Stimulated activated CD4-positive, alpha-beta T cell treated with anti-CD3 and anti-CD28 coated beads, Interleukin-12 subunit alpha, Interleukin-12 subunit beta, amount 100 ng/mL, for 48 hours (primary cell): Measurements from ENCODE around the gene TMEM138.
"Not testable (repeated sequence)": the region's sequence is repeated elsewhere in the genome, so short reads cannot be mapped to it uniquely, and the experiment has no call there.

Experiments used
- DNase-seq, 3 donors: peaks; one replicate each; pipeline ENCODE4 v3.0.0-alpha.2; 2020; ENCODE audit warnings: low read depth in 2 of 3, low spot score in 1 of 3

The TMEM138 gene

DNA sequence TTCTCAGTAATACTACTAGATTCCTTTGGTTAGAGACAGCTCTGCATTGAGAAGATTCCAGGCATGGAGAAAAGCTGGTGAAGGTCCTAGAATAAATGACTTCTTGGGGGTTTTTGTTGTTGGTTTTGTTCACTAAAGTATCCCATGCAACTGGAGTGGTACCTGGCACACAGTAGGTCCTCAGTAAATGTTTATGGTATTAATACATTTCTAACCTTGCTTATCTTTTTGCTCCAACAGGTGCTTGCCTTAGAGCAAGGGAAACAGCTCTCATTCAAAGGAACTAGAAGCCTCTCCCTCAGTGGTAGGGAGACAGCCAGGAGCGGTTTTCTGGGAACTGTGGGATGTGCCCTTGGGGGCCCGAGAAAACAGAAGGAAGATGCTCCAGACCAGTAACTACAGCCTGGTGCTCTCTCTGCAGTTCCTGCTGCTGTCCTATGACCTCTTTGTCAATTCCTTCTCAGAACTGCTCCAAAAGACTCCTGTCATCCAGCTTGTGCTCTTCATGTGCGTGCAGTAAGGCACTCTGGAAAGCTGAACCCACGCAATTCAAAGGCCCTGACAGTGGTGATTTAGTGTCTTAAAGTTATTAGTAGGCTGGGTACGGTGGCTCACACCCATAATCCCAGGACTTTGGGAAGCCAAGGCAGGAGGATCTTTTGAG, 2.0 kb downstream of the TMEM138 start:
- no peak for DNase-seq

DNA sequence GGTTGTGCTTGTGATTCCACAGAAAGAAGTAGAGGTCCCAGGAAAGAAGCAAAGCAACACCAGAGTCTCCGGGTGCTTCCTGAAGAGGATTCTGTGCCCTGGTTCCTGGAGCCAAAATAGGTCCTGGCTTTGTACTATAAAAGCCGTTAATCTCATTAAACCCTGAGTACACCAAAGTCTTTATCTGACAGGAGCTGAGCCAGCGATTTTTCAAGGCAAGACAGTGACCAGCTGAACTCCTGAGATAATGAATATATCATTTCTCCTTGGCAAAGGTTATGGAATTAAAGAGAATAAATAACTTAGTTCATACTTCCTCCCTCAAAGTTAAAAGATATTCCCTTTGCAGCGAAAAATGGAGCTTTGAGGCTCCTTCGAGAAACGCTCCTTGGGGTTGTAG, 5.2 kb downstream of the TMEM138 start:
- DNase-seq, result no peak

DNA sequence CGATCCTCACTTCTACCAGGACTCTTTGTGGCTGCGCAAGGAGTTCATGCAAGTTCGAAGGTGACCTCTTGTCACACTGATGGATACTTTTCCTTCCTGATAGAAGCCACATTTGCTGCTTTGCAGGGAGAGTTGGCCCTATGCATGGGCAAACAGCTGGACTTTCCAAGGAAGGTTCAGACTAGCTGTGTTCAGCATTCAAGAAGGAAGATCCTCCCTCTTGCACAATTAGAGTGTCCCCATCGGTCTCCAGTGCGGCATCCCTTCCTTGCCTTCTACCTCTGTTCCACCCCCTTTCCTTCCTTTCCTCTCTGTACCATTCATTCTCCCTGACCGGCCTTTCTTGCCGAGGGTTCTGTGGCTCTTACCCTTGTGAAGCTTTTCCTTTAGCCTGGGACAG, 6.5 kb downstream of the TMEM138 start:
- DNase-seq, result no peak

DNA sequence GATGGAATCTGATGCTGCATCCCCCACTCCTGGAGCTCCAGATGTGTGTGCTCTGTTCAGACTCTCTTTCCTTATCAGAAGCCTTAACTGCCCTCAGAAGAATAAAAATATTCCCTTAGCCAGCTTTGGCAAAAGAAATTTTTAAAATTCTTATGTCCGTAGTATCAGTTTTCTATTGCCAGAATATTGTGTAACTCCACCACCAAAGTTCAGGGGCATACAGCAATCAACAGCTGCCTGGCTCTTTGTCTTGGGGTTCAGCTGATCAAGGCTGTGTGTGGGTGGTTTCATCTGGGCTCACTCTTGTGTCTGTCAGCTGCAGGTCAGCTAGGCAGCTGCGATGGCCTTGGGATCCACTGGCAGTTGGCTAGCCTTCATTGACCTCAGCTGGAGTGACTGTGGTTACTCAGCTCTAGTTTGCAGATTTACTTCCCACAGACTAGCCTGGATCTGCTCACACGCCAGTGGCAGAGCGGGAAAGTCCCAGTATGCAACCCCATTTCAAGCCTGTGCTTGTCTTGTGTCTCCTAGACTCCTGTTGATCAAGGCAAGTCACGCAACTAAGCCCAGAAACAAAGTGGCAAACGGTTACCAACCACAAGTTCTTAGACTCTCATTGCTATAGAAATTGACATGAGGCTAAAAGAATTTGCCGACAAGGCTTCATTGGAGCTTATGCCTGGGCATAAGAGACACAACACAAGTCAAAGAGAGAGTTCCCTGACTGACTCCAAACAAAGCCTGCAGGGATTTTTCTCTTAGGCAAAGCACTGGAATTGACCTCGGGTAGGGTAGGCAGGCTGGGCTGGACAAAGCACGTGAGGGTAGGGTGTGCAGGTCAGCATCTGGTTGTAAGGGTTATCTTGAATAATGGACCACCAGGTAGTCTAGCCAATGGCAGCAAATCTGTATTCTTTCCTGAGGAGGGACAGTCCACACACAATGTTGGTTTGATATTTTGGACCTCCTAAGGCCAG, 7.5 kb downstream of the TMEM138 start:
- no peak for DNase-seq

DNA sequence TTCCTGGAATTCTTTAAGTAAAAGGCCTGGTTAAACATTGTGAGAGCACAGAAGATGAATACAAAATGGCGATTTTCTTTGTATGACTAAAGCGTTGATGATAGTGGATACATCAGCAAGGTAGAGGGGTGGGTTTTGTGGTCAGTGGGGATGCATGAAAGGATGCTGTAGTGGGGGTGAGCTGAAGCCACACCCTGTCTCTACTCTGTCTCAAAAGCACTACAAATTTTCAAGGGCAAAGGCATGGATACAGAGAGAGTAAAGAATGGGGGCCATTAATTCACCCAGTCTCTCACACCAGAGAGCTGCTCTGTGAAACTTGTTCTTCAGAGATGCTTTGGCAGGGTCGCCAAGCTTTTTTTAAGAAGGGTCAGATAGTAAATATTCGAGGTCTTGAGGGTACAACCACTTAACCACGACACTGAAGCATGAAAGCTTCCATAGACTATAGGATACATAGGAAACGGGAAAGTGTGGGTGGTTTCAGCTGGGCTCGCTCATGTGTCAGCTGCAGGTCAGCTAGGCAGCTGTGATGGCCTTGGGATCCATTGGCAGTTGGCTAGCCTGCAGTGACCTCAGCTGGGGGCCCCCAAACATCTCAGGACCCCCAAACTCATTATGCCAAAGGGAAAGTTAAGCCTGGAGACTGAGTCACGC, 8.3 kb downstream of the TMEM138 start:
- no peak for DNase-seq

DNA sequence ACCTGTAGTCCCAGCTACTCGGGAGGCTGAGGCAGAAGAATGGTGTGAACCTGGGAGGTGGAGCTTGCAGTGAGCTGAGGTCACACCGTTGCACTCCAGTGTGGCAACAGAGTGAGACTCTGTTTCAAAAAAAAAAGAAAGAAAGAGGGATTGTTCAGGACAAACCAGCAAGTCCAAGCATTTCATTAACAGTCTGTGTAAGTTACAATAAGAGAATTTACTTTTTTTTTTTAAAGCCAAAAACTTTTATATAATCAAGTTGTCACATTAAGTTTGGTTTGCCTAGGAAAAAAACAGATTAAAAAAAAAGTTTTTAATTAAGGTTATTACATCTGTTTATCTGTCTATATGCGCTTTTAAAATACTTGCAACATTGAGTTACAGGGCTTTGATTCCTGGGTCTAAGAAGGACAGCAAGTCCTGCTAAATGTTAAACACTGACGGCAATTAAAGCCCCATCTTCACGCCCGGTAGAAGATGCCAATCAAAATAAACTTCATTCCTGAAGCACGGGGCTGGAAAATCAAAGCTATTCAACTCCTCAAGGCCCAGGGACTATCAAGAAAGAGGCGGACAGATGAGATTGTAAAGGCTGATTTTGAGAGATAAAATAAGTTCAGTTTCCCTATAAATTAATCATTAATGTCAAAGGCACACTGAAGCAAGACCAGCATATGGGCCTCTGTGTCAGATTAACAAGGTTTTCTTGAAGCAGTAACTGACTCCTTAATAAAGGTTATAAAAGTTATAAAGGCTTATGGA, 10.7 kb downstream of the TMEM138 start:
- DNase-seq, result no peak

DNA sequence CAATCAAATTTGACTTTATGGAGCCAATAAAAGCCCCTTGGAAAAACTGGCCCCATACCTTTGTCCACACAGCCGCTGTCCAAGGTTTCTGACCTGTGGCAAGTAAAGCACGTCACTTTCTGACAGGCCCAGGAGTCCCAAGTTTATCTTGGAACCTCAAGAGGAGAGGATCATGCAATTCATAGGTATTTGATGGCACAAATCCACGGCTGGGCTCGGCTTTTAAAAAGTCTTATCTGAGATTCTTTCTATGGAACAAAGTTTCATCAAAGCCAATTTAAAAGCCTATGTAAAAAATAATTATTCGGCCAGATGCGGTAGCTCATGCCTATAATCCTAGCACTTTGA, 13.6 kb downstream of the TMEM138 start:
- DNase-seq, result no peak

DNA sequence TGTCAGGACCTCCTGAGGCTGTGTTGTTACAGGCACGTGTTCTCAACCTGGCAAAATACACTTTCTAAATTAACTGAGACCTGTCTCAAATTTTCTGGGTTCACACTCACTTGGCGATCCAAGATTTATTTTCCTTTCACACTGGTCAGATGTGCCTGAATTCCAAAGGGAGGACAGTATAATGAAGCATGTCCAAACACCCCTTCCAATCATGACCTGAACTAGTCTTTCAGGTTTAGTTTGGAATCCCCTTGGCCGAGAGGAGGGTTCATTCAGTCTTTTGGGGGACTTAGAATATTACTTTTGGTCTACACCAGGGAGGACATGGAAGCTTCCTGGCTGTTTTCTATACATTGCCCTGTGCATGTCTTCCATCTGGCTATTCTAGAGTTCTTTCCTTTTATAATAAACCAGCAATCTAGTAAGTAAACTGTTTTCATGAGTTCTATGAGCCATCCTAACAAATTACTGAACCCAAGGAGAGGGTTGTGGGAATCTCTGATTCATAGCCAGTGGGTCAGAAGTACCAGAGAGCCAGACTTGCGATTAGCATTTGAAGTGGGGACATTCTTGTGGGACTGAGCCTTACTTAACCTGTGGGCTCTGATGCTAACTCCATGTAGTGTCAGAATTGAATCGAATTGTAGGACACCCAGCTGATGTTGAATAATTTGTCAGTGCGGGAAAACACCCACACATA, 15.4 kb downstream of the TMEM138 start:
- DNase-seq, result no peak

DNA sequence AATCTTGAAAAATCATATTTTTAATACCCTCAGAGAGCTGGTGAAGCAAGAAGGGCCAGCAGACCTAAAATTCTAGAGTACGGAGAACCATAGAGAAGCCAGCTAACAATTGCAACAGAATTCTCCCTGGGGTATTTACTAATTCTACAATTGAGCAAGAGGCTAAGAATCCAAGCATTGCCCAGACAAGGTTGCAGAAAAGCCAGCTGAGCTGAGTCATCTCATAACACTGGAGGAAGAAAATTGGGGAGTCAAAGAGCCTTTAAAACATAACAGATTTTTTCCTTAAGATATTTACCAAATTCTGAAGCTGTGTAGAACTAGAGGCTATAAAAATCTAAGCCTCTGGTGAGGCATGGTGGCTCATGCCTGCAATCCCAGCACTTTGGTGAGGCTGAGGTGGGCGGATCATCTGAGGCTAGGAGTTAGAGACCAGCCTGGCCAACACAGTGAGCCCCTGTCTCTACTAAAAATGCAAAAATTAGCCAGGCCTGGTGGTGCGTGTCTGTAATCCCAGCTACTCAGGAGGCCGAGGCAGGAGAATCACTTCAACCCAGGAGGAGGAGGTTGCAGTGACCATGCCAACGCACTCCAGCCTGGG, 16.6 kb downstream of the TMEM138 start:
- DNase-seq, result no peak

DNA sequence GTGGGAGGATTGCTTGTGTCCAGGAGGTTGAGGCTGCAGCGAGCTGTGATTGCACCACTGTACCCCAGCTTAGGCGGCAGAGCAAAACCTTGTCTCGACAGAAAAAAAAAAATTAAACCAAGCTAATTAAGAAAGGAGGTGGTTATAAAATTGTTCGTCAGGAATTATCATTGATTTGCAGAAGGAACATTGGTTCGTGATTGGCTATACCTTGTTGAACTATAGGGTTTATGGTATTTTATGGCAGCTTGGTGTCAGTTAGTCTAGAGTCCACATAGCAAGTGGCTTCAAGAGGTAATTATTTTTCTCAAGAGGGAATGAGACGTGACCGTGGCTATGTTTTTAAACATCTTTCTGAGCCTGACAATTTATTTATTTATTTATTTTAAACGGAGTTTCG, 18.7 kb downstream of the TMEM138 start:
- DNase-seq, result no peak

DNA sequence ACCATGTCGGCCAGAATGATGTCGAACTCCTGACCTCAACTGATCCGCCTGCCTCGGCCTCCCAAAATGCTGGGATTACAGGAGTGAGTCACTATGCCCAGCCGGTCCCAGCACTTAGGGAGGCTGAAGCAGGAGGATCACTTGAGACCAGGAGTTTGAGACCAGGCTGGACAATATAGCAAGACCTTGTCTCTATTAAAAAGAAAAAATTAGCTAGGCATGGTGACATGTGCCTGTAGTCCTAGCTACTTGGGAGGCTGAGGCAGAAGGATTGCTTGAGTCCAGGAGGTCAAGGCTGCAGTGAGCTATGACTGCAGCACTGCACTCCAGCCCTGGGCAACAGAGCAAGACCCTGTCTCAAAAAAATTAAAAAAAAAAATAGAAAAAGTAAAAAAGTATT, 21.7 kb downstream of the TMEM138 start:
- DNase-seq, result not testable (repeated sequence)

DNA sequence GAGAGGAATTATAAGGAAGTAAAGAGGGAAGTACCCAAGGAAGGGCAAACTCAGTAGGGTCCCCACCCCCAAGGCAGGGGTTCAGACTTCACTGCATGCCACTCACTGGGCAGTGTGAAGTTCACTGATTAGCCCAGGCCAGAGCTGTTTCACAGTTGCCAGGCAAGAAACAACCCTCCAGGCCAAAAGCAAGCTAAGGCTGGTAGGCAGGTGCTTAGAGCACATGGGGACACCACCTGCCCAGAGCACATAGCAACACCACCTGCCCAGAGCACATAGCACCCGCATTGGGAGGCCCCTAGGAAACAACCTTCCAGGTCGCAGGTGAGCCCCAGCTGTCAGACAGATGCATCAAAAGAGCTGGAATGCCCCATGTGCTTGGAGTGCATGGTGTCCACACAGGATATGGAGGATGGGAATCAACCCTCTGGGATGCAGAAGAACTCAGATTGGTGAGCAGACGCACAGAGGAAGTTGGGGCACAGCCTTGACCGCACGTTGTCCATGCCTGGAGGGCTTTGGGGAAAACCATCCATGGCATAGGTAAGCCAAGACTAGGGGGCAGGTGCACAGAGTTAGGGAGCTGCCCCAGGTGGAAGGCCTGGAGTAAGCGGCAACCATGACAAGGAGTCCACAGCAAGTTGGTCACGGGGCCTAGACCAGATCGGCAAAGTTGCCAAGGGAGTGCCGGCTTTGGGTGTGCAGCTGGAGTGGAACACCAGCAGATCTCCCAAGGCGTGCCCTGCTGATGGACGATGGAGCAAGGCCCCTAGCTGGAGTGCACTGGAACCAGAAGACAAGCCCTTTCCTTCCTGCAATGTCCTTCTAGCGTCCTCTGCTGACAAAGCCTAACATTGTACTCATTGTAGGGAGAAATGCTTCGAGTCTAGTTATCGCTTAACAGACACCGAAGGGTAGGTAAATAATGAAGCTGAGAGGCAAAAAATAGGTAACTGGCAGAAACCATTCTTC, 22.4 kb downstream of the TMEM138 start:
- DNase-seq, result no peak

DNA sequence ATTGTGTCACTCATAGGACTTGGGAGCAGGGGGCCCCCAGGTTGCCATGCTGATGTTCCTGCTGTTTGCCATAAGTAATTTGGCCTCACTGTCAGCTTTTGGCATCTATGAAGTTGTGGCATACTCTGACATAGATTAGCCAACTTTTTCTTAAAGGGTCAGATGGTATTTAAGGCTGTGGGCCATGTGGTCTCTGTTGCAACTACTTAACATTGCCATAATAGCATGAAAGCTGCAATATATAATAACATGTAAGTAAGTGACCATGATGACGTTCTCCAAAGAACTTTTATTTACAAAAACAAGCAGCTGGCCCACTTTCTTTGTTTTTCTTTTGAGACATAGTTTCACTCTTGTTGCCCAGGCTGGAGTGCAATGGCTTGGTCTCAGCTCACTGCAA, 28.0 kb downstream of the TMEM138 start:
- DNase-seq, result no peak

DNA sequence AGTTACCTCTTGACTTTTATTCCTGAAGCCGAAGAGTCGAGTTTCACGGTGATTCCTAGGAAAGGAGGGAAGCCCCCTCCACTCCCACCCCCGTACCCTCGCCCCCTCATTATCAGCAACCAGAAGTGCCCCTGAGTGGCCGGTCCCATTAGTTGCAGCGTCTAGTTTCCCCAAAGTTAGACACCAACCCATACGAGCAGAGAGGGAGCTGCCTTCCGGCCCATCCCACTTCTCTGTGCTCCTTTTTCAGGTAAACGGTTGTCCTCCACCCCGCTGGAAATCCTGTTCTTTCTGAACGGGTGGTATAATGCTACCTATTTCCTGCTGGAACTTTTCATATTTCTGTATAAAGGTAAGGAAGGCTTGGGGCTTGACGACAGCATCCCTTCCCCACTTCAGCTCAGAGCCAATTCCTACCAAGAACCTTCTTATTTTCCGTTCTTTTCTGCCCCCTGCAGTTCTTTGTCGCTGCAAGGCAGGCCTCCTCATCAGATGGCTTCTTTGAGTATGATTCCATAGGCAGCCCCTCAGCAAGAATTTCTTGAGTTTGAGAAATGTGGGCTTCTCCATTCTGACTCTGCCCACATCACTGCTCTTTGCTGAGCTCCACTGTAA, 30.9 kb downstream of the TMEM138 start:
- DNase-seq, result no peak

DNA sequence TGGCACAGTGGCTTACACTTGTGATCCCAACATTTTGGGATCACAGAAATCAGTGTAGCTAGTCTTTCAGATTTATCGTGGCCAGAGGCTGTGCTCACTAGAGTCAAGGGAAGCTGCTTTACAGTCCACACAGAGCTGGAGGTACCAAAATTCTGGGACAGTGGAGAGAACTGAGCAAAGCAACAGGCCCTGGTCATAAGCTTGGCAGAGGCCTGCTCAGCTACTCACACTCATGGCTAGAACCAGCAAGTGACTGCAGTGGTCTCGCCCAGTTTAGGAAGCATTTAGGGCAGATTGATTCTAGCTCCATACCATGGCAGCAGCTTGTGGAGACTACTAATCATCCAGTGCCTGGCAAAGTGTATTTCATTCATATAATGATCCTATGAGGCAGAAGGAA, 39.0 kb downstream of the TMEM138 start:
- no peak for DNase-seq

DNA sequence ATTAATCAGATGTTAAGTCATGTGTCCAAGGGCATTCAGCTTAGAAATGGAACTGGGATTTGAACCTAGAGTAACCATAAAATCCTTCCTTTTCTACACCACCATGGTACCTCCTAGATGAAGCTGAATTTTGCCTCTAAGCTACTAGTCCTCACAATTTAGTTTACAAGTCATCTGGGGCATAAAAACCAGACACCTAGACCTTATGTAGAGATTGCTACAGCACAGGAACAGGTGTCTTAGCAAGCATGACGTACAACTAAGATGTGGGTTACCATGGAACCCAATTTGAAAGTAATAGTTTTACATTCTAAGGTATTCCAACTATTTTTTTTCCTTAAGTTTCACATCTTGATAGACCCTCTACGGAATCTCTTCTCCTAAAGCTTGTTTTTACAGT, 39.4 kb downstream of the TMEM138 start:
- DNase-seq, result no peak

DNA sequence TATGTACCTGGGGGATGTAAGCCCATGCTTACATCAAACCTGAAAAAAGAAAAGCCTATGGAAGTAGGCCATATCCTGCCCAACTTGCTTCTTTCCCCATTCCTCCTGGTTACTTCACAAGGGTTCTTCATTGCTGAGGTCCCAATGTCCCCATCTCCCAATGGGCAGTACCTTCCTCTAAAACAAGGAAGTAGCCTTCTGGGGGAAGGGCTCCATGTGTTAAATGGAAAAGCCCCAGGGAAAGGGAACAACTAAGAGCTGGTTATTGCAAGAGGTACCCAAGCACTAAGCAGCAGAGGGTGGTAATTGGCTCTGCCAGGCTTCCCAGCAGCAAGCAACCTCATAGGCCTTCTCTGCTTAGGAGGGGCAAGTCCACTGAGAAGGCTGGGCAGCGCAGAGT, 41.5 kb downstream of the TMEM138 start:
- DNase-seq, result no peak

DNA sequence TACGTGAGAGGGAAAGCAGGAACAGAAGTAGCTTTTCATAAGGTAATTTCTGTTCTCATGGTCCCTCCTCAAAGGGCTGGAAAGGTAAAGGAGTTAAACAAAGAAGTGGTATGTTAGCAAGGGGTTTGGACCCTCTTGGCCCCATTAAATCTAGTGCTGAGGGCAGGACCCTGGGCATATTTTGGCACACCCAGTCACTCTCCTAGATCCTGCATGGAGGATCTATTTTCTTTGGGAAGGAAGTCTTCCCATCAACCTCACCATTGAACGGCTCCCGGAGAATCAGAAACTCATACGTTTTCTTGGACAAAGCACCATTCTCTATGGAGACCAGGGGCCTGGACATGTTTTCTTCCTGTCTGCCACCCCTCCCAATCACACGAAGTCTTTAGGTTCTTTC, 41.9 kb downstream of the TMEM138 start:
- DNase-seq, result no peak

DNA sequence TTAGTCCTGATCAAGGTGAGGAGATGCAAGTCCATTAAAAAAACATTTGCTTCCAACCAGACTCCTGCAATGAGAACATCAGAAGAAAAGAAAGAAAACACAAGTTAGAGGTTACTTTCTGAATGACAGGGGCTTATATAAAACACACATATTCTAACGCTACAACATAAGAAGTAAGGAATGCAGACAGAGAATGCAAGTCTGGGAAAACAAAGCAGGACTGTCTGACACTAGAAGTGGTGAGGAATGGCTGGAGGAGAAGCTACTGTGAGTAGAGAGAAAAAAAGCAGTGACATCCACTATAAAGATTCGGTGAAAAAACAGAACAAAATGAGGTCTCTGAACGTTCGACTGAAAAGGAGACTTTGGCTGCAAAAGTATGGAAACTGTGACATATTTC, 42.5 kb downstream of the TMEM138 start:
- DNase-seq, result no peak
